GM06990 (cell line): ENCODE data around the gene SP140L.

ENCODE experiments used
- DNase-seq: peaks from one replicate; pipeline ENCODE4 v3.0.0-alpha.2; 2011; ENCODE audit not compliant: insufficient read length; ENCODE audit errors: extremely low read depth
- H3K27me3 ChIP-seq: replicated peaks from 2 replicates; pipeline ENCODE4 v1.6.0; 2011; ENCODE audit warnings: low read length; ENCODE audit not compliant: control insufficient read depth, insufficient read depth
- H3K36me3 ChIP-seq: 2 replicates; pipeline ENCODE4 v1.5.1; 2011; ENCODE audit warnings: low read length; ENCODE audit not compliant: control insufficient read depth, insufficient read depth
- H3K4me3 ChIP-seq: replicated peaks from 2 replicates; pipeline ENCODE4 v1.5.1; 2011; ENCODE audit warnings: low read depth, mild to moderate bottlenecking, control low read depth, low read length
- CTCF ChIP-seq: IDR thresholded peaks from 2 replicates; pipeline ENCODE4 v1.5.1; 2011; ENCODE audit warnings: low read length, control low read depth, mild to moderate bottlenecking, inconsistent platforms; ENCODE audit not compliant: insufficient read depth, poor library complexity, severe bottlenecking

The SP140L gene

GRCh38 chr2:230412846-230413245 is 85.9 kb downstream of the SP140L start:
- no peak for TF ChIP-seq CTCF
- no peak overlapping the region for H3K4me3 ChIP-seq

GRCh38 chr2:230413479-230413878 is 86.5 kb downstream of the SP140L start:
- Histone ChIP-seq H3K36me3 (no peaks in the 10 kb centered on the region), H3K27me3 (no peaks in the 10 kb centered on the region), H3K4me3 (no peak overlapping the region)
- DNase-seq, result no peak
- TF ChIP-seq CTCF, result no peak

More at GRCh38 chr2:230412846-230413245, 85.9 kb downstream of the SP140L start:
- Histone ChIP-seq H3K27me3 (no peaks in the 10 kb centered on the region), H3K36me3 (no peaks in the 10 kb centered on the region)
- no peak for DNase-seq

- no peak for DNase-seq
- Histone ChIP-seq H3K27me3 (no peaks in the 10 kb centered on the region), H3K36me3 (no peaks in the 10 kb centered on the region), H3K4me3 (no peak overlapping the region)
- no peak for TF ChIP-seq CTCF
These were observed 87.3 kb downstream of the SP140L start for GRCh38 chr2:230414302-230414701.

GRCh38 chr2:230416061-230416721 is 89.2 kb downstream of the SP140L start, which contains the start of gene SP100:
Gene SP100, plus strand, starts transcription at chr2:230416201. Its CDS starts 96 bp downstream, at chr2:230416297.
- no peak for TF ChIP-seq CTCF
- H3K4me3 ChIP-seq, result peak within 1 kb of the TSS; percentile 97
- peak; percentile 84 for DNase-seq

GRCh38 chr2:230417436-230417835 is 90.4 kb downstream of the SP140L start:
- Histone ChIP-seq H3K27me3 (no peaks in the 10 kb centered on the region), H3K36me3 (no peaks in the 10 kb centered on the region; the same call in 1 of the 2 replicates), H3K4me3 (peak overlapping the region; percentile 97)
- no peak for DNase-seq
- no peak for TF ChIP-seq CTCF

More at GRCh38 chr2:230416061-230416721, 89.2 kb downstream of the SP140L start, which contains the start of gene SP100:
- no peaks in the 10 kb centered on the region for H3K36me3 ChIP-seq
- no peaks in the 10 kb centered on the region for H3K27me3 ChIP-seq
